IMR-90 (cell line): ENCODE results near the gene CAT. TPM values are rescaled to one million over a fixed set of nuclear protein-coding genes. Genes with fewer than 3 reads are reported as not detected.

Experiments
- ATAC-seq: fragments of 200-7000 bp; cut with Tn5 transposase; 2 replicates; pipeline ENCODE4 v1.9.1; 2020; ENCODE audit warnings: low read depth, mild to moderate bottlenecking, moderate library complexity
- BruUV-seq: library from RNA; stranded (reverse); fragments of 400-500 nt; replicated peaks from 2 replicates; lab custom pipeline; 2021; lab: Mats Ljungman, UMichigan
- CTCF ChIA-PET: fragments of 300-600 bp; formaldehyde crosslinking; extraction: SDS; loops from one replicate; lab custom pipeline; 2021; ENCODE audit warnings: antibody characterized with exemption; lab: Yijun Ruan, JAX
- POLR2A ChIA-PET: fragments of 300-600 bp; sonication (Branson Sonifier 250); formaldehyde crosslinking; loops from one replicate; lab custom pipeline; 2022; ENCODE audit warnings: antibody characterized with exemption; ENCODE audit not compliant: unreplicated experiment; lab: Charles Lee
- DNase-seq: peaks from one replicate; pipeline ENCODE4 v3.0.0; 2013
- H2AFZ ChIP-seq: replicated peaks from 2 replicates; pipeline ENCODE3; 2013; ENCODE audit warnings: low read length, mild to moderate bottlenecking; ENCODE audit not compliant: poor library complexity
- H2AK5ac ChIP-seq: 2 replicates; pipeline ENCODE4 v1.6.1; 2013; ENCODE audit warnings: low read depth, low read length, inconsistent platforms
- H2AK9ac ChIP-seq: replicated peaks from 2 replicates; pipeline ENCODE3; 2013; ENCODE audit warnings: mild to moderate bottlenecking, low read depth, low read length, moderate library complexity; ENCODE audit not compliant: poor library complexity
- H2BK120ac ChIP-seq: 2 replicates; pipeline ENCODE4 v1.6.1; 2013; ENCODE audit warnings: low read depth, low read length, inconsistent platforms
- H2BK15ac ChIP-seq: 3 replicates; pipeline ENCODE4 v1.6.1; 2013; ENCODE audit warnings: low read depth, low read length, inconsistent platforms
- H2BK20ac ChIP-seq: 2 replicates; pipeline ENCODE4 v1.6.1; 2013; ENCODE audit warnings: low read depth, mild to moderate bottlenecking, inconsistent platforms, low read length, moderate library complexity
- H2BK5ac ChIP-seq: 2 replicates; pipeline ENCODE4 v1.6.1; 2013; ENCODE audit warnings: mild to moderate bottlenecking, low read depth, low read length, inconsistent platforms; ENCODE audit not compliant: poor library complexity, severe bottlenecking
- H3K14ac ChIP-seq: replicated peaks from 2 replicates; pipeline ENCODE4 v1.6.1; 2013; ENCODE audit warnings: low read depth, low read length, inconsistent platforms
- H3K18ac ChIP-seq: 2 replicates; pipeline ENCODE4 v1.6.1; 2013; ENCODE audit warnings: low read depth, low read length, control low read depth
- H3K23ac ChIP-seq: 2 replicates; pipeline ENCODE4 v1.6.1; 2013; ENCODE audit warnings: low read depth, low read length, inconsistent platforms
- H3K27ac ChIP-seq: 2 replicates; pipeline ENCODE4 v1.5.1; 2013; ENCODE audit warnings: mild to moderate bottlenecking, control low read depth, low read length; ENCODE audit not compliant: insufficient read depth
- H3K27me3 ChIP-seq: 2 replicates; pipeline ENCODE4 v1.6.1; 2013; ENCODE audit warnings: low read length; ENCODE audit not compliant: control insufficient read depth, insufficient read depth
- H3K36me3 ChIP-seq: 2 replicates; pipeline ENCODE4 v1.6.1; 2013; ENCODE audit warnings: low read length, mixed read lengths; ENCODE audit not compliant: control insufficient read depth, insufficient read depth
- H3K4ac ChIP-seq: 2 replicates; pipeline ENCODE4 v1.6.1; 2013; ENCODE audit warnings: low read depth, low read length, inconsistent platforms
- H3K4me1 ChIP-seq: 2 replicates; pipeline ENCODE4 v1.6.1; 2013; ENCODE audit warnings: low read length, mixed read lengths; ENCODE audit not compliant: control insufficient read depth, insufficient read depth
- H3K4me2 ChIP-seq: 2 replicates; pipeline ENCODE4 v1.6.1; 2013; ENCODE audit warnings: low read depth, mild to moderate bottlenecking, control low read depth, low read length, moderate library complexity
- H3K4me3 ChIP-seq: 2 replicates; pipeline ENCODE4 v1.5.1; 2013; ENCODE audit warnings: low read depth, mild to moderate bottlenecking, control low read depth, low read length, moderate library complexity; ENCODE audit not compliant: insufficient read depth
- H3K56ac ChIP-seq: 2 replicates; pipeline ENCODE4 v1.6.1; 2013; ENCODE audit warnings: low read length, inconsistent platforms; ENCODE audit not compliant: insufficient read depth; ENCODE audit errors: extremely low read depth
- H3K79me1 ChIP-seq, 2 experiments: 2 replicates each; pipeline ENCODE4 v1.6.1; 2013; ENCODE audit warnings: low read length in 2 of 2, inconsistent platforms in 1 of 2, low read depth in 1 of 2
- H3K9ac ChIP-seq: 2 replicates; pipeline ENCODE4 v1.6.1; 2013; ENCODE audit warnings: low read depth, low read length, control low read depth
- H3K9me1 ChIP-seq: 2 replicates; pipeline ENCODE4 v1.6.1; 2013; ENCODE audit warnings: low read length, inconsistent platforms; ENCODE audit not compliant: insufficient read depth
- H3K9me3 ChIP-seq: 2 replicates; pipeline ENCODE4 v1.6.1; 2013; ENCODE audit warnings: low read length; ENCODE audit not compliant: control insufficient read depth, insufficient read depth
- H4K20me1 ChIP-seq: 2 replicates; pipeline ENCODE4 v1.6.1; 2013; ENCODE audit warnings: low read length, inconsistent platforms; ENCODE audit not compliant: insufficient read depth
- H4K5ac ChIP-seq: 2 replicates; pipeline ENCODE4 v1.6.1; 2013; ENCODE audit warnings: mild to moderate bottlenecking, low read depth, low read length, control low read depth
- H4K8ac ChIP-seq, 2 experiments: 2 replicates each; pipeline ENCODE4 v1.6.1; 2013; ENCODE audit warnings: low read depth in 2 of 2, low read length in 2 of 2, control low read depth in 1 of 2, inconsistent platforms in 1 of 2
- H4K91ac ChIP-seq: 2 replicates; pipeline ENCODE4 v1.6.1; 2013; ENCODE audit warnings: low read depth, low read length, inconsistent platforms; ENCODE audit not compliant: insufficient read depth
- BHLHE40 ChIP-seq: fragments of 150-350 bp; IDR thresholded peaks from 2 replicates; pipeline ENCODE4 v1.6.1; 2016; ENCODE audit warnings: mild to moderate bottlenecking, low read depth, low read length
- CEBPB ChIP-seq: IDR thresholded peaks from 2 replicates; pipeline ENCODE4 v1.6.1; 2012; ENCODE audit warnings: low read depth, low read length, improper control_type of control experiment
- CHD1 ChIP-seq: IDR thresholded peaks from 2 replicates; pipeline ENCODE4 v1.6.1; 2012; ENCODE audit warnings: low read depth, low read length, improper control_type of control experiment
- FOS ChIP-seq: fragments of 150-350 bp; IDR thresholded peaks from 2 replicates; pipeline ENCODE4 v1.6.1; 2016; ENCODE audit warnings: low read depth, low read length
- MAFK ChIP-seq: IDR thresholded peaks from 2 replicates; pipeline ENCODE4 v1.6.1; 2012; ENCODE audit warnings: low read depth, low read length, improper control_type of control experiment
- MAZ ChIP-seq: IDR thresholded peaks from 2 replicates; pipeline ENCODE4 v1.6.1; 2012; ENCODE audit warnings: low read depth, mild to moderate bottlenecking, low read length, improper control_type of control experiment, moderate library complexity, borderline replicate concordance
- MXI1 ChIP-seq: IDR thresholded peaks from 2 replicates; pipeline ENCODE4 v1.6.1; 2012; ENCODE audit warnings: low read depth, mild to moderate bottlenecking, low read length, moderate library complexity, borderline replicate concordance
- NFE2L2 ChIP-seq: fragments of 150-350 bp; IDR thresholded peaks from 2 replicates; pipeline ENCODE4 v1.6.1; 2016; ENCODE audit warnings: low read depth, mild to moderate bottlenecking, low read length
- POLR2A ChIP-seq: IDR thresholded peaks from 2 replicates; pipeline ENCODE4 v1.6.1; 2012; ENCODE audit warnings: mild to moderate bottlenecking, low read depth, low read length
- RAD21 ChIP-seq: IDR thresholded peaks from 2 replicates; pipeline ENCODE4 v1.6.1; 2012; ENCODE audit warnings: low read length, improper control_type of control experiment
- RCOR1 ChIP-seq: IDR thresholded peaks from 2 replicates; pipeline ENCODE4 v1.6.1; 2012; ENCODE audit warnings: mild to moderate bottlenecking, low read length, improper control_type of control experiment; ENCODE audit not compliant: insufficient replicate concordance
- RFX5 ChIP-seq: IDR thresholded peaks from 2 replicates; pipeline ENCODE4 v1.8.0; 2012; ENCODE audit warnings: low read depth, mild to moderate bottlenecking, low read length, moderate library complexity
- SMC3 ChIP-seq: fragments of 150-350 bp; IDR thresholded peaks from 2 replicates; pipeline ENCODE4 v1.6.1; 2016; ENCODE audit warnings: low read depth, mild to moderate bottlenecking, antibody characterized with exemption, low read length, moderate library complexity
- dilution Hi-C: fragments of 300-500 bp; cut with HindIII; formaldehyde crosslinking; loops from one replicate; pipeline ENCODE4 v1.14.3; 2018; ENCODE audit warnings: low sequenced_read_pairs; ENCODE audit not compliant: unreplicated experiment
- in situ Hi-C: fragments of 300-500 bp; cut with MboI; formaldehyde crosslinking; loops from 3 replicates; pipeline ENCODE4 v1.14.3; 2019; ENCODE audit warnings: low sequenced_read_pairs, inconsistent platforms, mixed read lengths
- intact Hi-C: fragments of 100-400 bp; cut with micrococcal nuclease; formaldehyde crosslinking; loops from 2 replicates; pipeline ENCODE4 v1.10.0; 2022
- polyA plus RNA-seq, 3 experiments: library from polyadenylated mRNA; depleted of rRNA; stranded (reverse); fragments of >200 nt; gene quantifications; 2 replicates each; pipeline ENCODE4 v1.2.3, GENCODE V29; 2012; ENCODE audit warnings: low replicate concordance in 1 of 3
- total RNA-seq: library from RNA; depleted of rRNA; stranded (reverse); fragments of >200 nt; gene quantifications from 2 replicates; pipeline ENCODE4 v1.2.3, GENCODE V29; 2012
- TF ChIP-seq, protein P1 (sequence below): conservative IDR thresholded peaks from 2 replicates; pipeline ENCODE4 v1.5.1; 2012; ENCODE audit warnings: mild to moderate bottlenecking, low read depth, low read length, improper control_type of control experiment
- TF ChIP-seq, protein P2 (sequence below): fragments of 150-350 bp; IDR thresholded peaks from 2 replicates; pipeline ENCODE4 v1.6.1; 2016; ENCODE audit warnings: low read depth, mild to moderate bottlenecking, low read length, moderate library complexity, borderline replicate concordance
- TF ChIP-seq, protein P3 (sequence below): fragments of 150-350 bp; IDR thresholded peaks from 2 replicates; pipeline ENCODE4 v1.6.1; 2017; ENCODE audit warnings: mild to moderate bottlenecking, antibody characterized with exemption, low read length, low read depth

Gene CAT
- total and polyA plus RNA-seq, 2 of the 4 experiments (the other 2 are of a cell fraction) = 52.5 to 80.5 TPM

DNA sequence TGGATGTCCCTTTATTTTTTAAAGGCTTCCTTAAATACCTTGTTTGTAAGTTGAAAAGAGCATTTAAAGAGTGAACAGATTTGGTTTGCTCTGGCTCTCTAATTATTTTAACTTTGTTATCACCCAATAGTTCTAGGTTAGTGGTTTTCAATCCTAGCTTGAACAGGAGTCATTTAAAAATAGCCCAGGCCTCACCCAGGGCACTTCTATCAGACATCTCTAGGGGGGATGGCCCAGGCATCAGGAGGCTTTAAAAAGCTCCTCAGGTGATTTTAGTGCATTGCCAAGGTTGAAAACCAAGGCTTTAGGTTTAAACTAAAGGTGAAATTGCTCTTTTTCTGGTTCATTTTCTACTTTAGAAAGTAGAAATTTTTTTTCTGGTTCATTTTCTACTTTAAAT, 8.3 kb downstream of the CAT start:
- no TSS peak for BruUV-seq

More for the DNA sequence above, 8.3 kb downstream of the CAT start:
- Histone ChIP-seq H3K9me3 (no peaks in the 10 kb centered on the region), H2AFZ (no peak overlapping the region), H3K9ac (no peak overlapping the region), H3K4me3 (no peak overlapping the region), H3K56ac (no peak overlapping the region), H3K14ac (no peak overlapping the region), H3K4ac (no peak overlapping the region), H3K27ac (no peak overlapping the region), H3K36me3 (peaks cover 10% of the 10 kb centered on the region), H2AK9ac (no peak overlapping the region), H3K27me3 (no peaks in the 10 kb centered on the region), H2BK15ac (no peak overlapping the region), H3K4me2 (no peak overlapping the region), H2BK5ac (no peak overlapping the region), H3K9me1 (peaks cover 12% of the 10 kb centered on the region; the same call in 1 of the 2 replicates), H3K23ac (no peak overlapping the region), H2BK120ac (no peak overlapping the region), H4K91ac (no peak overlapping the region), H2BK20ac (no peak overlapping the region), H3K18ac (no peak overlapping the region), H2AK5ac (no peak overlapping the region), H4K20me1 (peaks cover 3% of the 10 kb centered on the region; the same call in 1 of the 2 replicates), H3K4me1 (no peaks in the 10 kb centered on the region), H3K79me1 (peaks cover 13 to 56% of the 10 kb centered on the region in 2 experiments), H4K8ac (no peak overlapping the region), H4K5ac (no peak overlapping the region)
- intact Hi-C loops = no loop called here
- DNase-seq (no peak), ATAC-seq (no peak)
- ChIA-PET CTCF (interaction anchor here (0.6 kb wide), 1 partner anchor 10 kb away, joined by 4 read pairs; no protein-coding TSS in a partner anchor), POLR2A (no interaction called here)
- dilution Hi-C loops = no loop called here
- TF ChIP-seq MXI1 (no peak), SMC3 (no peak), BHLHE40 (no peak), POLR2A (no peak), MAZ (no peak), RAD21 (no peak), MAFK (no peak), CEBPB (no peak), FOS (no peak), NFE2L2 (no peak), RCOR1 (no peak), RFX5 (no peak), CHD1 (no peak)
- TF ChIP-seq, protein P1, sequence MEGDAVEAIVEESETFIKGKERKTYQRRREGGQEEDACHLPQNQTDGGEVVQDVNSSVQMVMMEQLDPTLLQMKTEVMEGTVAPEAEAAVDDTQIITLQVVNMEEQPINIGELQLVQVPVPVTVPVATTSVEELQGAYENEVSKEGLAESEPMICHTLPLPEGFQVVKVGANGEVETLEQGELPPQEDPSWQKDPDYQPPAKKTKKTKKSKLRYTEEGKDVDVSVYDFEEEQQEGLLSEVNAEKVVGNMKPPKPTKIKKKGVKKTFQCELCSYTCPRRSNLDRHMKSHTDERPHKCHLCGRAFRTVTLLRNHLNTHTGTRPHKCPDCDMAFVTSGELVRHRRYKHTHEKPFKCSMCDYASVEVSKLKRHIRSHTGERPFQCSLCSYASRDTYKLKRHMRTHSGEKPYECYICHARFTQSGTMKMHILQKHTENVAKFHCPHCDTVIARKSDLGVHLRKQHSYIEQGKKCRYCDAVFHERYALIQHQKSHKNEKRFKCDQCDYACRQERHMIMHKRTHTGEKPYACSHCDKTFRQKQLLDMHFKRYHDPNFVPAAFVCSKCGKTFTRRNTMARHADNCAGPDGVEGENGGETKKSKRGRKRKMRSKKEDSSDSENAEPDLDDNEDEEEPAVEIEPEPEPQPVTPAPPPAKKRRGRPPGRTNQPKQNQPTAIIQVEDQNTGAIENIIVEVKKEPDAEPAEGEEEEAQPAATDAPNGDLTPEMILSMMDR = no peak
- TF ChIP-seq, protein P2, sequence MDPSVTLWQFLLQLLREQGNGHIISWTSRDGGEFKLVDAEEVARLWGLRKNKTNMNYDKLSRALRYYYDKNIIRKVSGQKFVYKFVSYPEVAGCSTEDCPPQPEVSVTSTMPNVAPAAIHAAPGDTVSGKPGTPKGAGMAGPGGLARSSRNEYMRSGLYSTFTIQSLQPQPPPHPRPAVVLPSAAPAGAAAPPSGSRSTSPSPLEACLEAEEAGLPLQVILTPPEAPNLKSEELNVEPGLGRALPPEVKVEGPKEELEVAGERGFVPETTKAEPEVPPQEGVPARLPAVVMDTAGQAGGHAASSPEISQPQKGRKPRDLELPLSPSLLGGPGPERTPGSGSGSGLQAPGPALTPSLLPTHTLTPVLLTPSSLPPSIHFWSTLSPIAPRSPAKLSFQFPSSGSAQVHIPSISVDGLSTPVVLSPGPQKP = no peak
- TF ChIP-seq, protein P3, sequence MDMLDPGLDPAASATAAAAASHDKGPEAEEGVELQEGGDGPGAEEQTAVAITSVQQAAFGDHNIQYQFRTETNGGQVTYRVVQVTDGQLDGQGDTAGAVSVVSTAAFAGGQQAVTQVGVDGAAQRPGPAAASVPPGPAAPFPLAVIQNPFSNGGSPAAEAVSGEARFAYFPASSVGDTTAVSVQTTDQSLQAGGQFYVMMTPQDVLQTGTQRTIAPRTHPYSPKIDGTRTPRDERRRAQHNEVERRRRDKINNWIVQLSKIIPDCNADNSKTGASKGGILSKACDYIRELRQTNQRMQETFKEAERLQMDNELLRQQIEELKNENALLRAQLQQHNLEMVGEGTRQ = no peak
- in situ Hi-C loops = no loop called here
